H1 (cell line): ENCODE measurements around the gene TP73. TPM values are rescaled to one million over a fixed set of nuclear protein-coding genes. Genes with fewer than 3 reads are reported as not detected.

Source experiments
- polyA plus RNA-seq, 7 experiments: library from polyadenylated mRNA; depleted of rRNA in 3 of 7; stranded (reverse) in 5 of 7; unstranded in 2 of 7; fragments of >200 nt in 5 of 7; fragments of 200-250 nt in 2 of 7; gene quantifications; 1 replicate in 5 of 7; 2 replicates in 1 of 7; 4 replicates in 1 of 7; pipeline versions ENCODE4 v1.2.1 to v1.2.3, GENCODE V29; 2011 to 2013; ENCODE audit warnings: missing spikeins in 2 of 7, mixed read lengths in 2 of 7
- total RNA-seq: library from RNA; stranded (reverse); fragmentation: NEBNext Ultra II Directional; extraction: Animal tissue kit (Norgen Biotek cat#: 25700); gene quantifications from 2 replicates; pipeline ENCODE4 v1.2.1, GENCODE V29; 2021
- TF ChIP-seq, protein P1 (sequence below): IDR thresholded peaks from 2 replicates; pipeline ENCODE4 v1.6.1; 2011; ENCODE audit warnings: low read length, improper control_type of control experiment

TP73 gene
- total and polyA plus RNA-seq, 2 of the 8 experiments (the other 6 are each of a cell fraction or from before 2014, with no cell fraction given): 2.6 to 3.1 TPM

DNA sequence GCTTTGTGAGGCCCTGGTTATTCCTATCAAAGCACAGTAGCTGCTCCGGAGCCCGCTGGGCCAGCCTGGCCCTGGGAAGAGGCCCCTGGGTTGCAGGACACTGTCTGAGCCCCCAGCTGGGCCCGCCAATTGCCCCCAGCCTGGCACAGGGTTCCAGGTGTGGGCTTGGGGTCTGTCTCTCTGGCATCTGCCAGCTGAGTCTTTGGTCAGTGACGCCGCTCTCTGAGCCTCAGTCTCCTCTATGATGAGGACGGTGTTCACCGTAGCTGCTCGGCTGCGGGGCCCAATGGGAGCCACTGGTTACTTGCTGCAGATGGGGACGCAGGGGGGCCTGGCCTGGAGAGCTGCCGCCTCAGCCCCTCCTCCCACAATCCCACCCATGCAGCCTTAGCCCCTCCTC, 41.0 kb downstream of the TP73 start (continued):
- TF ChIP-seq, protein P1, sequence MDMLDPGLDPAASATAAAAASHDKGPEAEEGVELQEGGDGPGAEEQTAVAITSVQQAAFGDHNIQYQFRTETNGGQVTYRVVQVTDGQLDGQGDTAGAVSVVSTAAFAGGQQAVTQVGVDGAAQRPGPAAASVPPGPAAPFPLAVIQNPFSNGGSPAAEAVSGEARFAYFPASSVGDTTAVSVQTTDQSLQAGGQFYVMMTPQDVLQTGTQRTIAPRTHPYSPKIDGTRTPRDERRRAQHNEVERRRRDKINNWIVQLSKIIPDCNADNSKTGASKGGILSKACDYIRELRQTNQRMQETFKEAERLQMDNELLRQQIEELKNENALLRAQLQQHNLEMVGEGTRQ: no peak
- TF ChIP-seq, all 59 proteins: peak for 0
